Measurements from ENCODE around the gene ARMC5.

Gene ARMC5

GRCh38 chr16:31413381-31413780, 45.9 kb upstream of the ARMC5 start:
- no peak overlapping the region for H2BK5ac ChIP-seq (ENCODE audit: low read depth, low read length, poor library complexity, severe bottlenecking)
- no peak overlapping the region for H2AK5ac ChIP-seq (ENCODE audit: low read length, severe bottlenecking)
- H3K4ac ChIP-seq (ENCODE audit: low read depth in 1 of 2, low read length in 2 of 2): no peak overlapping the region
- H3K4me2 ChIP-seq (ENCODE audit: low read length, poor library complexity, severe bottlenecking): no peak overlapping the region
- no peak for DNase-seq
- no peak overlapping the region for H3K23ac ChIP-seq (ENCODE audit: low read length in 2 of 2)
- no peak overlapping the region for H3K4me3 ChIP-seq (ENCODE audit: insufficient read depth in 1 of 2, low read depth in 1 of 2, low read length in 2 of 2)
- peaks cover 5 to 46% of the 10 kb centered on the region in 2 experiments for H3K27me3 ChIP-seq (ENCODE audit: control insufficient read depth in 1 of 2, insufficient read depth in 1 of 2, low read length in 2 of 2)
- H2BK12ac ChIP-seq (ENCODE audit: low read length in 2 of 2): no peak overlapping the region
- H3K9ac ChIP-seq (ENCODE audit: low read length): no peak overlapping the region
- H3K36me3 ChIP-seq (ENCODE audit: control insufficient read depth in 1 of 2, insufficient read depth in 2 of 2, low read depth in 1 of 2, low read length in 2 of 2): no peaks in the 10 kb centered on the region
- no peak overlapping the region for H4K91ac ChIP-seq (ENCODE audit: low read length)
- peaks cover 5% of the 10 kb centered on the region for H3K9me3 ChIP-seq (ENCODE audit: control insufficient read depth, low read length)
- no peaks in the 10 kb centered on the region for H3K4me1 ChIP-seq (ENCODE audit: control insufficient read depth, insufficient read depth, low read depth, low read length)
- H4K8ac ChIP-seq (ENCODE audit: low read length): no peak overlapping the region
- no peak overlapping the region for H2BK120ac ChIP-seq (ENCODE audit: low read depth, low read length)
- peak overlapping the region; percentile 16 for H2BK15ac ChIP-seq (ENCODE audit: low read depth, poor library complexity, severe bottlenecking)
- H3K18ac ChIP-seq (ENCODE audit: low read depth in 1 of 2, low read length in 2 of 2): no peak overlapping the region
- no peak overlapping the region for H3K14ac ChIP-seq (ENCODE audit: low read length in 2 of 2)
- WGBS: 72% methylated on average over 5 of the region's 5 CpGs
- H3K79me1 ChIP-seq (replicated peaks; ENCODE audit: low read length, poor library complexity, severe bottlenecking): no peaks in the 10 kb centered on the region
- H2AFZ ChIP-seq (ENCODE audit: low read depth, low read length): no peak overlapping the region
- H3K27ac ChIP-seq (ENCODE audit: low read length, poor library complexity, severe bottlenecking): no peak overlapping the region

DNA sequence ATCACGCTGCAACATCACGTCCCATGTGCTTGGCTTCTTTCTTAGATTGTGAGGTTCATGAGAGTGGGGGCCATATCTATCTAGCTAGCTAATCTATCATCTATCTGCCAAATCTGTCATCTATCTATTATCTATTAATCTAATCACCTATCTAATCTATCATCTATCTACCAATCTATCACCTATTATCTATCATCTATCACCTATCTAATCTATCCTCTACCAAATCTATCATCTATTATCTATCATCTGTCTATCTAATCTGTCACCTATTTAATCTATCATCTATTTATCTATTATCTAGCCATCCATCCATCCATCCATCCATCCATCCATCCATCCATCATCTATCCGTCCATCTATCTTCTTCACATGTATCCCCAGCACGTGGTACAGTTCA, 45.4 kb upstream of the ARMC5 start:
- Histone ChIP-seq H2AFZ (ENCODE audit: low read depth, low read length) (no peak overlapping the region), H3K18ac (ENCODE audit: low read depth in 1 of 2, low read length in 2 of 2) (no peak overlapping the region), H3K4me1 (ENCODE audit: control insufficient read depth, insufficient read depth, low read depth, low read length) (no peaks in the 10 kb centered on the region), H2BK15ac (ENCODE audit: low read depth, poor library complexity, severe bottlenecking) (no peak overlapping the region), H4K91ac (ENCODE audit: low read length) (no peak overlapping the region), H3K9ac (ENCODE audit: low read length) (no peak overlapping the region), H3K14ac (ENCODE audit: low read length in 2 of 2) (no peak overlapping the region), H4K8ac (ENCODE audit: low read length) (no peak overlapping the region), H2AK5ac (ENCODE audit: low read length, severe bottlenecking) (no peak overlapping the region), H3K27me3 (ENCODE audit: control insufficient read depth in 1 of 2, insufficient read depth in 1 of 2, low read length in 2 of 2) (peaks cover 5 to 40% of the 10 kb centered on the region in 2 experiments), H3K4me3 (ENCODE audit: insufficient read depth in 1 of 2, low read depth in 1 of 2, low read length in 2 of 2) (no peak overlapping the region), H2BK12ac (ENCODE audit: low read length in 2 of 2) (no peak overlapping the region), H3K9me3 (ENCODE audit: control insufficient read depth, low read length) (peaks cover 5% of the 10 kb centered on the region), H2BK120ac (ENCODE audit: low read depth, low read length) (no peak overlapping the region), H3K23ac (ENCODE audit: low read length in 2 of 2) (no peak overlapping the region), H3K4ac (ENCODE audit: low read depth in 1 of 2, low read length in 2 of 2) (no peak overlapping the region), H3K27ac (ENCODE audit: low read length, poor library complexity, severe bottlenecking) (no peak overlapping the region), H3K4me2 (ENCODE audit: low read length, poor library complexity, severe bottlenecking) (no peak overlapping the region), H3K79me1 (replicated peaks; ENCODE audit: low read length, poor library complexity, severe bottlenecking) (no peaks in the 10 kb centered on the region), H2BK5ac (ENCODE audit: low read depth, low read length, poor library complexity, severe bottlenecking) (no peak overlapping the region), H3K36me3 (ENCODE audit: control insufficient read depth in 1 of 2, insufficient read depth in 2 of 2, low read depth in 1 of 2, low read length in 2 of 2) (no peaks in the 10 kb centered on the region)
- DNase-seq: no peak
- 82% methylated on average over 4 of the region's 4 CpGs for WGBS

- Histone ChIP-seq H3K27me3 (ENCODE audit: control insufficient read depth in 1 of 2, insufficient read depth in 1 of 2, low read length in 2 of 2) (peaks cover 5 to 38% of the 10 kb centered on the region in 2 experiments), H3K79me1 (replicated peaks; ENCODE audit: low read length, poor library complexity, severe bottlenecking) (no peaks in the 10 kb centered on the region), H3K4ac (ENCODE audit: low read depth in 1 of 2, low read length in 2 of 2) (no peak overlapping the region), H3K27ac (ENCODE audit: low read length, poor library complexity, severe bottlenecking) (no peak overlapping the region), H3K4me1 (ENCODE audit: control insufficient read depth, insufficient read depth, low read depth, low read length) (no peaks in the 10 kb centered on the region), H3K4me2 (ENCODE audit: low read length, poor library complexity, severe bottlenecking) (no peak overlapping the region), H3K4me3 (ENCODE audit: insufficient read depth in 1 of 2, low read depth in 1 of 2, low read length in 2 of 2) (no peak overlapping the region), H3K9ac (ENCODE audit: low read length) (no peak overlapping the region), H4K8ac (ENCODE audit: low read length) (no peak overlapping the region), H2AK5ac (ENCODE audit: low read length, severe bottlenecking) (no peak overlapping the region), H2BK15ac (ENCODE audit: low read depth, poor library complexity, severe bottlenecking) (no peak overlapping the region), H2BK120ac (ENCODE audit: low read depth, low read length) (no peak overlapping the region), H2BK12ac (ENCODE audit: low read length in 2 of 2) (no peak overlapping the region), H4K91ac (ENCODE audit: low read length) (no peak overlapping the region), H3K23ac (ENCODE audit: low read length in 2 of 2) (no peak overlapping the region), H3K9me3 (ENCODE audit: control insufficient read depth, low read length) (peaks cover 5% of the 10 kb centered on the region), H3K14ac (ENCODE audit: low read length in 2 of 2) (no peak overlapping the region), H2AFZ (ENCODE audit: low read depth, low read length) (no peak overlapping the region), H3K36me3 (ENCODE audit: control insufficient read depth in 1 of 2, insufficient read depth in 2 of 2, low read depth in 1 of 2, low read length in 2 of 2) (no peaks in the 10 kb centered on the region), H2BK5ac (ENCODE audit: low read depth, low read length, poor library complexity, severe bottlenecking) (no peak overlapping the region), H3K18ac (ENCODE audit: low read depth in 1 of 2, low read length in 2 of 2) (no peak overlapping the region)
- WGBS: 60% methylated on average over 4 of the region's 4 CpGs
- no peak for DNase-seq
Observed at GRCh38 chr16:31414706-31415105, 44.6 kb upstream of the ARMC5 start.

DNA sequence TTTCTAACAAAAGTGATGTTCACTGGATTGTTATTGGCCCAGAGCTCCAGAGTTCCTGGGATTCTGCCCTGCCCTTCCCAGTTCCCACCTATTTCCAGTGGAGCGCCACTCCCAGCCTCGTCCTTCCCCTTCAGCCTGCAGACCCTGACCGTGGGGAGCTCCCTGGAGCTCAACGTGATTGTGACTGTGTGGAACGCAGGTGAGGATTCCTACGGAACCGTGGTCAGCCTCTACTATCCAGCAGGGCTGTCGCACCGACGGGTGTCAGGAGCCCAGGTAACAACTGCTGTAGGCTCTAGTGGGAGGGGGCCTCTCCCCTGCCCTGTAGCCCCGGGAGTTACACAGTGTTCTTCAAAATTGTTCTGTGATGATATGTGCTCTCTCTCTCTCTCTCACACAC, 42.9 kb upstream of the ARMC5 start:
- H4K91ac ChIP-seq (ENCODE audit: low read length): no peak overlapping the region
- H3K14ac ChIP-seq (ENCODE audit: low read length in 2 of 2): no peak overlapping the region
- no peak overlapping the region for H3K4me3 ChIP-seq (ENCODE audit: insufficient read depth in 1 of 2, low read depth in 1 of 2, low read length in 2 of 2)
- H3K9me3 ChIP-seq (ENCODE audit: control insufficient read depth, low read length): peaks cover 8% of the 10 kb centered on the region
- no peak overlapping the region for H3K18ac ChIP-seq (ENCODE audit: low read depth in 1 of 2, low read length in 2 of 2)
- H3K4ac ChIP-seq (ENCODE audit: low read depth in 1 of 2, low read length in 2 of 2): no peak overlapping the region
- H3K9ac ChIP-seq (ENCODE audit: low read length): no peak overlapping the region
- H3K27ac ChIP-seq (ENCODE audit: low read length, poor library complexity, severe bottlenecking): no peak overlapping the region
- DNase-seq: no peak
- no peak overlapping the region for H4K8ac ChIP-seq (ENCODE audit: low read length)
- H3K36me3 ChIP-seq (ENCODE audit: control insufficient read depth in 1 of 2, insufficient read depth in 2 of 2, low read depth in 1 of 2, low read length in 2 of 2): no peaks in the 10 kb centered on the region
- no peak overlapping the region for H2BK15ac ChIP-seq (ENCODE audit: low read depth, poor library complexity, severe bottlenecking)
- H2BK12ac ChIP-seq (ENCODE audit: low read length in 2 of 2): no peak overlapping the region
- 76% methylated on average over 8 of the region's 11 CpGs for WGBS
- H3K4me2 ChIP-seq (ENCODE audit: low read length, poor library complexity, severe bottlenecking): no peak overlapping the region
- no peak overlapping the region for H3K23ac ChIP-seq (ENCODE audit: low read length in 2 of 2)
- peaks cover 5 to 36% of the 10 kb centered on the region in 2 experiments for H3K27me3 ChIP-seq (ENCODE audit: control insufficient read depth in 1 of 2, insufficient read depth in 1 of 2, low read length in 2 of 2)
- H2BK120ac ChIP-seq (ENCODE audit: low read depth, low read length): no peak overlapping the region
- no peaks in the 10 kb centered on the region for H3K4me1 ChIP-seq (ENCODE audit: control insufficient read depth, insufficient read depth, low read depth, low read length)
- no peak overlapping the region for H2BK5ac ChIP-seq (ENCODE audit: low read depth, low read length, poor library complexity, severe bottlenecking)
- H2AK5ac ChIP-seq (ENCODE audit: low read length, severe bottlenecking): no peak overlapping the region
- H2AFZ ChIP-seq (ENCODE audit: low read depth, low read length): no peak overlapping the region
- H3K79me1 ChIP-seq (replicated peaks; ENCODE audit: low read length, poor library complexity, severe bottlenecking): no peaks in the 10 kb centered on the region

Measured in mesenchymal stem cell (in vitro differentiated cells and primary cell).